Measurements from ENCODE around the gene TAL1. TPM values are rescaled to one million over a fixed set of nuclear protein-coding genes. Genes with fewer than 3 reads are reported as not detected.

Gene TAL1
- total and polyA plus RNA-seq, 2 of the 8 experiments (the other 6 are each of a cell fraction or from before 2014, with no cell fraction given) = 0.09 to 0.15 TPM

DNA sequence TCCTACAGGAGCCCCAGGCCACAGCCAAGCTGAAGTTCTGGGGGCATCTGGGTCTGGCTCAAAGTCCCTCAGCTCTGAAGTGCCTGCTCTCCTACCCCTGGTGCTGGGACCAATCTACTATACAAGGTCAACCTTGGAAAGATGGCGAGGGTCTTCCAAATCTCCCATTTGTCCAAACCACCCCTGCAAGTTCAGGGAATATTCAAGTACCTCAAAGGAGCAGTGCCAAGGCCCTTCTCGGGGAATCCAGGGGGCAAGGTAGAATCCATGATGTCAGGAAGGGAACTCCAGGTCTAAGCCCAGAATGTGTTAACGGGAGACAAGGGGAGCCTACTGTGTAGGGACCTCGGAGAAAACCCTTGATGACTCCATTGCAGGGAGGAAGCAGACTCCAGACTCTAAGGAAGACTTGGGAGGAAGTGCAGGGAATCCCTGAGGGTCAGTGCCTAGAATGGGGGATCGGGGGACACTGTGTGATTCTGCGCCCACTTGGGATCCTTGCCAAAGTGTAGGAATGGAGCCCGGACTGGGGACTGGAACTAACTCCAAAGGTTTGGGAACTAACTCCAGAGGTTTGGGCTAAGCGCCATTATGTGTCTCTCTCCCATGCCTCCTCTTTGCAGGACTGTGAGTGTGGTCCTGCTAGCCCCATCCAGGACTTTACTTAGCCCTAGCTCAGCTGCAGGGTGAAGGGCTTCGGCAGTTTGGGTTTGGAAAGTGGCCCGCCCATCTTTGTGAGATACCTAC, 8.7 kb downstream of the TAL1 start:
- Histone ChIP-seq H3K4ac (replicated peaks; ENCODE audit: insufficient read length, low read depth, low read length) (no peak overlapping the region), H3K18ac (ENCODE audit: extremely low read depth, low read length) (no peak overlapping the region), H3K23ac (ENCODE audit: insufficient read length) (no peak overlapping the region), H3K9me3 (ENCODE audit: insufficient read depth in 2 of 2, low read depth in 1 of 2, low read length in 1 of 2) (no peaks in the 10 kb centered on the region), H2BK12ac (ENCODE audit: low read depth, low read length) (no peak overlapping the region), H3K14ac (ENCODE audit: insufficient read length) (no peak overlapping the region), H3K4me1 (replicated peaks in 1 of 4; ENCODE audit: control insufficient read depth in 3 of 4, insufficient read depth in 4 of 4, low read length in 3 of 4) (peaks cover 3 to 20% (median 19%) of the 10 kb centered on the region in 4 experiments), H2AFZ (ENCODE audit: low read length) (no peak overlapping the region), H3K79me2 (ENCODE audit: control insufficient read depth in 1 of 2, insufficient read depth in 2 of 2, low read length in 2 of 2) (no peaks in the 10 kb centered on the region), H4K91ac (replicated peaks; ENCODE audit: insufficient read length, low read length) (no peak overlapping the region), H3K9ac (replicated peaks in 1 of 4; ENCODE audit: extremely low read depth in 1 of 4, low read depth in 3 of 4, low read length in 3 of 4) (no peak overlapping the region), H3K27ac (ENCODE audit: low read depth, low read length) (no peak overlapping the region), H2AK5ac (ENCODE audit: low read depth, low read length) (no peak overlapping the region), H2BK15ac (ENCODE audit: low read length) (no peak overlapping the region), H2BK120ac (replicated peaks; ENCODE audit: low read depth, low read length) (no peak overlapping the region), H3K36me3 (ENCODE audit: control insufficient read depth in 2 of 4, insufficient read depth in 4 of 4, low read length in 3 of 4) (no peaks in the 10 kb centered on the region; a peak in 1 of 8 replicates), H3K79me1 (ENCODE audit: low read depth, low read length) (no peaks in the 10 kb centered on the region), H3K4me3 (ENCODE audit: extremely low read depth in 1 of 4, insufficient read depth in 2 of 4, low read depth in 3 of 4, low read length in 4 of 4) (peak overlapping the region in 2 of 4 experiments; percentile 5; a peak in 1 of 8 replicates), H2BK5ac (ENCODE audit: low read depth, low read length) (no peak overlapping the region), H2BK20ac (ENCODE audit: low read length) (no peak overlapping the region), H3K4me2 (ENCODE audit: insufficient read depth in 1 of 2, low read depth in 2 of 2, low read length in 2 of 2) (peak overlapping the region; percentile 67 to 71), H3K23me2 (ENCODE audit: low read depth, low read length) (peaks cover 5% of the 10 kb centered on the region; the same call in 1 of the 2 replicates), H3K27me3 (replicated peaks in 1 of 4; ENCODE audit: control insufficient read depth in 3 of 4, extremely low read depth in 1 of 4, insufficient read depth in 3 of 4, low read length in 3 of 4) (peaks cover 72 to 97% (median 84%) of the 10 kb centered on the region in 4 experiments), H3K56ac (replicated peaks; ENCODE audit: insufficient read length, low read depth, low read length) (no peak overlapping the region), H4K20me1 (replicated peaks in 1 of 2; ENCODE audit: control insufficient read depth in 1 of 2, insufficient read depth in 2 of 2, low read length in 2 of 2) (peaks cover 5 to 13% of the 10 kb centered on the region in 2 experiments), H4K8ac (ENCODE audit: extremely low read depth, insufficient read depth, low read length) (no peak overlapping the region), H4K5ac (ENCODE audit: insufficient read length, low read depth, low read length) (no peak overlapping the region)
- FAIRE-seq (no peak), DNase-seq (ENCODE audit: low read depth in 1 of 2, low spot score in 2 of 2) (no peak)
- WGBS, 2 experiments (ENCODE audit: extremely low coverage in 1 of 2, insufficient coverage in 1 of 2, insufficient read length in 1 of 2, insufficient replicate concordance in 2 of 2, low coverage in 1 of 2, low lambda C conversion rate in 2 of 2, missing lambda C conversion rate in 1 of 2) = 43% methylated on average over 10 of the region's 10 CpGs; no CpG with 5 or more reads in 1 of the 2 experiments
- ChIA-PET CTCF (ENCODE audit: partially characterized antibody) (interaction anchor here (0.6 to 4.2 kb wide), 3 partner anchors 26 to 31 kb away, joined by 3 to 25 read pairs (median 4); no protein-coding TSS in a partner anchor), POLR2A (ENCODE audit: partially characterized antibody) (interaction anchor here (0.6 kb wide), 1 partner anchor 42 kb away, joined by 3 read pairs; no protein-coding TSS in a partner anchor)
- TF ChIP-seq RFX5 (IDR thresholded peaks at IDR 0.05; ENCODE audit: borderline replicate concordance, low read depth, low read length) (no peak), CEBPB (IDR thresholded peaks at IDR 0.05; ENCODE audit: low read depth, low read length) (no peak), HDAC2 (IDR thresholded peaks at IDR 0.05; ENCODE audit: borderline replicate concordance in 1 of 2, low read depth in 2 of 2, low read length in 2 of 2) (no peak), RNF2 (IDR thresholded peaks at IDR 0.05; ENCODE audit: borderline replicate concordance, low read depth, low read length, missing control alignments, poor library complexity, severe bottlenecking) (no peak), YY1 (IDR thresholded peaks at IDR 0.05; ENCODE audit: low read depth, low read length) (no peak), CHD1 (IDR thresholded peaks at IDR 0.05; ENCODE audit: low read depth, low read length) (no peak), CBX8 (IDR thresholded peaks at IDR 0.05; ENCODE audit: borderline replicate concordance, low read depth, low read length) (no peak), JUN (IDR thresholded peaks at IDR 0.05; ENCODE audit: low read depth, low read length) (no peak), RAD21 (IDR thresholded peaks at IDR 0.05 in 1 of 2, conservative IDR thresholded peaks at IDR 0.05 in 1 of 2; ENCODE audit: low read depth in 2 of 2, low read length in 2 of 2) (no peak), EGR1 (IDR thresholded peaks at IDR 0.05; ENCODE audit: borderline replicate concordance, low read depth, low read length) (no peak), GABPA (IDR thresholded peaks at IDR 0.05; ENCODE audit: borderline replicate concordance, insufficient read depth, low read length) (no peak)

Measured in H1 (cell line).